Pulmonary artery endothelial cell (primary cell): ENCODE data around the gene PADI4. TPM values are rescaled to one million over a fixed set of nuclear protein-coding genes. Genes with fewer than 3 reads are reported as not detected.
A peak's percentile ranks its signal among the peaks of the same experiment; 100 is the strongest.
"Not testable (repeated sequence)": the region's sequence is repeated elsewhere in the genome, so short reads cannot be mapped to it uniquely, and the experiment has no call there.

ENCODE experiments used
- DNase-seq: peaks from one replicate; pipeline ENCODE4 v3.0.0-alpha.2; 2011; ENCODE audit warnings: low read depth, low spot score
- total RNA-seq: library from RNA; depleted of rRNA; stranded (reverse); fragments of >200 nt; gene quantifications from 2 replicates; pipeline ENCODE4 v1.2.3, GENCODE V29; 2014

Gene PADI4
- total RNA-seq, 1 donor from 2014 or later, result not detected

DNA sequence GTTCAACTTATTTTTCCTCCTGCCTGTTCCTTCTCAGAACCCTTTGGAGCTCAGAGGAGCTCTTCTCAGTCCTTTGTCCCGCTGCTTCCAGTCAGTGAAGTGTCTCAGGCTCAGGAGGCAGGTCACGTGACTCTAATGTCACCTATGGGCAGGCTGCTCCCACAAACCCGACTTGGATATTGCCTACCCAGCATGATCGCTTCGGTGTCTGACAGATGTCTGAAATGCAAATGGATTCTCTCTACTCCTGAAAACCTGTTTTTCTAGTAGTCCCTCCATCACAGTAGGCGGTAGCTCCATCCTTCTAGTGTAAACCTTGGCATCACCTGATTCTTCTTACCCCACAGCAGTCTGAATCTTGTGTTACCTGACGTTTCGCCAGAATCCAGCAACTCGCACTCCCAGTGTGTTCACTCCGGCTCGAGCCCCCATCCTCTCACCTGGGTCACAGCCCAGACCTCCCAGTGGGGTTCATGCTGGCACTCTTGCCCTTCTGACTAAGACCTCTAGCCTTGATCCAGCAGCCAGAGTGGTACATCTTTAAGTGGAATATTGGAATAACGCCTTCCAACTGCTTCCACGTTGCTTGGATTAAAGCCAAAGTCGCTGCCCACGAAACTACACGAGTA is 69.4 kb downstream of the PADI4 start:
- no peak for DNase-seq

DNA sequence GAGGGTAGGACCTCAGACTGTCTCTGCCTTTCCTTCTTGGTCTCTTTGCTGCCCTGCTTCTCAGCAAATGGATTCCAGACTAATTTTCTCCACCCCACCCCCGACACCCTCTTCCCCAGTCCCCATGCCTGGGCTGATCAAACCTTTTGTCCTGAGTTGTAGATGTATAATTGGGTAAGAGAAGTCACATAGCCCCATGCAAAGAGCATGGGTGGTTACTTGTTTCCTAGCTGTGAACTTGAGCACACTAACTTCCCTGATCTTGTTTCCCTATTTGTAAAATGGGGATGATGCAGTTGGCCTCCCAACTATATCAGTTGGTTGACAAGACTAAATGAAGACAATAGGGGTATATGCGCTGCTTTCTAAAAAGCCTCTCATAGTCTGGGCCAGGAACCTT is 73.2 kb downstream of the PADI4 start:
- DNase-seq, result no peak

GRCh38 chr1:17392199-17392740 is 84.3 kb downstream of the PADI4 start:
- no peak for DNase-seq

DNA sequence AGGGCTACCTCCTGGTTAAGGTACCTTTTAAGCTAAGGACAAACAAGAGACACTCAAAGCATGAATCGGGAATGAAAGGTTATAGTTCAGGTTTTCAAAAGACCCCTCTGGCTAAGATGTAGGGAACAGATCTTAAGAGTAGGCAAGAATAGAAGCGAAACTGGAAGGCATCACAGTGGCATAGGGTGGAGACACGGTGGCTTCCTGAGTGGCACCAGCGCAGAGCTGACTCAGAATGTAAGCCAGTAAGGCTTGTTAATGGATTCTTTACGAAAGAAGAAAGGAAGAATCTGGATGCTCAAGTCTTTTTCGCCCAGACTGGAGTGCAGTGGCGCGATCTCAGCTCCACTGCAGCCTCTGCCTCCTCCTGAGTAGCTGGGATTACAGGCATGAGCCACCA is 85.2 kb downstream of the PADI4 start:
- no peak for DNase-seq

GRCh38 chr1:17397910-17398695 is 90.1 kb downstream of the PADI4 start:
- no peak for DNase-seq

- DNase-seq, result no peak
These were observed 92.8 kb downstream of the PADI4 start for GRCh38 chr1:17400725-17401341.

DNA sequence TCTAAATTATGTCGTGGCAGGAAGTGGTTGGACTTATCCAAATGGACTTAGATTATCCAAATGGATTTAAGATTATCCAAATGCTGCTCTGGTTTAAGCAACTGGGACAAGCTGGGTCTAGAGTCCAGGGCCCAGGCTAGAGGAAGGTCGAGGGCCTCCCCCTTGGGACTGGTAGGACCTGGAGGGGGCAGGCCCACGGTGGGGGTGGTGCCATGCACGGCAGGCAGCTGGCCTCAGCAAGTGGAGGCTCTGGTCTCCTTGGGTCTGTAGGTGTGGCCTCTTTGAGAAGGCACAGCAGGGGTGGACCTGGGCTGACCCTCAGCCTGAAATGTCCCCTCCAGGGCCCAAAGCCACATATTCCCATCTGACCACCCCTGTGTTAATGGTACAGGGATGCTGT is 93.8 kb downstream of the PADI4 start:
- no peak for DNase-seq

- no peak for DNase-seq
These were observed 95.1 kb downstream of the PADI4 start for GRCh38 chr1:17403081-17403480.

DNA sequence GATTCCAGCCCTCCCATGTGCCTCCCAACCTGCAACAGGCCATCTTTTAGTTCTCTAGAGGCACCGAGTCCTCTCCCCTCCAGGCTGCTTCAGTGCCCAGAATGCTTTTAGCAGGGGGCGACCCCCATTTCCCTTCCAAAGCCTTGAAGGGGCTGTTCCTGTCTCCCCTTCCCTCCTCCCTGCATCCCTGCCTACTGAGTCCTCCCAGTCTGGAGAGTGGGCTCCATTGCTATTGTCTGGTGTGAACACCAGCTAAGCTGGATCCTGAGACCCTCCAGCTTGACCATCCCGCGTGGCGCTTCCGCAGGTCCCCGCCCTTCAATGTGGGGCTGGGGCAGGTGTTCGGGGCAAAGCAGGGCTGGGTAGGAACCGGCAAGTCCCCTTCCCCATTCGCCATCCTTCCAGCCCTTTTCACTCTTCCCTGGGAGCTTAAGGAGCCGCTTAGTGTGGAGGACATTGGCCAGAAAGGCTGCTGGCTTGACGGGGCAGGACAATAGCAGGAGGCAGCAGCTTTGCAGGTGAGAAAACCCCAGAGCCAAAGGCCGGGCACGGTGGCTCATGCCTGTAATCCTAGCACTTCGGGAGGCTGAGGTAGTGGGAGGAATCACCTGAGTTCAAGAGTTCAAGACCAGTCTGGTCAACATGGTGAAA is 96.2 kb downstream of the PADI4 start:
- DNase-seq, result no peak

GRCh38 chr1:17404820-17405219 is 96.8 kb downstream of the PADI4 start:
- no peak for DNase-seq

- DNase-seq, result peak; percentile 17
These were observed 98.1 kb downstream of the PADI4 start for GRCh38 chr1:17405898-17406759.

- DNase-seq, result not testable (repeated sequence)
These were observed 98.9 kb downstream of the PADI4 start for GRCh38 chr1:17406760-17407475.

- not testable (repeated sequence) for DNase-seq
These were observed 100.0 kb downstream of the PADI4 start for GRCh38 chr1:17407786-17408514.

GRCh38 chr1:17409391-17409811 is 101.4 kb downstream of the PADI4 start:
- DNase-seq, result no peak

DNA sequence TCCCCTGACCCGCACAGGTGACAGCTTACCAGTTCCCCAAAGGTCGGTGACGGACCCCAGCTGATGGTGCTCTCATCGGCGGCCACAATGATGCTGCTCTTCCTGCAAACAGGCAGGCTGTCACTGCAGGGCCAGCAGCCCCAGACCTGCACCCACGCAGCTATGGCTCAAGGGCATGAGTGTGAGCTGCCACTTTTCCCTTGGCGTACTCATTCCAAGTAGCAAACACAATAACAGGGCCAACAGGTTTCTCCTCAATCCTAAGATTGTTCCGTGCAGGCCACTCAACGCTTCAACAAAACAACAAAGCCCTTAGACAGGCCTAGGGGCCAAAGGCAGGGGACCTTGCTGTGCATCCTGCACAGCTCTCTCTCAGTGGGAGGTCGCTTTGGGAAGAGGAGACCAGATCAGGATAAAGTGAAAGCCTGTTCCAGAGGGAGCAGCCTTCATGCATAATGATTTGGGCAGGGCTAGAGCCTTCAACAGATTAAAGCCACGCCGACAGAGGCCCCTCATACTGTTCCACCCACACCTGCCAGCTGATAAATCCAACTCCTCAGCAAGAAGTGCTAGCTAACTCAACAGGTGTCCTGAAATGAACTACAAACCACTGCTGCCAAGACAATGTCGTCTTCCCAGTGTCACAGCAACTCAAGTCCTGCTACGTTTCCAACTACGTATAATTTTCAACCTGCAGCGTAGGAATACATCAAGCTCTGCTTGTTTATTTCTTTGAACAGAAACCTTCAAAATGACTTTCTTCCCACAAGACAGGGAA is 104.3 kb downstream of the PADI4 start:
- no peak for DNase-seq
